DOHH2 (cell line): Measurements from ENCODE around the gene EPG5.
"Not testable (repeated sequence)": the region's sequence is repeated elsewhere in the genome, so short reads cannot be mapped to it uniquely, and the experiment has no call there.

Source experiments
- EZH2phosphoT487 ChIP-seq: fragments of 200-600 bp; sonication (generic); IDR thresholded peaks from 2 replicates; pipeline ENCODE4 v1.6.1; 2017; ENCODE audit warnings: borderline replicate concordance, mild to moderate bottlenecking, antibody characterized with exemption, low read length, moderate library complexity, mixed read lengths
- TF ChIP-seq, protein P1 (sequence below): fragments of 200-600 bp; sonication (generic); IDR thresholded peaks from one replicate; pipeline ENCODE4 v1.5.1; 2014; ENCODE audit warnings: antibody characterized with exemption, mild to moderate bottlenecking, low read depth, low read length; ENCODE audit not compliant: poor library complexity, severe bottlenecking

DNA sequence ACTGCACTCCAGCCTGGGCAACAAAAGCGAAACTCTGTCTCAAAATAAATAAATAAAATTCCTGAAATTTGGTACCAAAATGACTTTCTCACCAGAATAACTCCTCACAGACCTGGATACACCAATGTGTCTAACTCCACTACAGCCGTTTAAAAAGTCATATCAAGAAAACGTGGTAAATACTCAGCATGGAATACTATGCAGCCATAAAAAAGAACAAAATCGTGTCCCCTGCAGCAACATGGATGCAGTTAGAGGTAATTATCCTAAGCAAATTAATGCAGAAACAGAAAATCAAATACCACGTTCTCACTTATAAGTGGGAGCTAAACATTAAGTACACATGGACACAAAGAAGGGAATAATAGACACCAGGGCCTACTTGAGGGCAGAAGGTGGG is 2.2 kb downstream of the EPG5 start:
- TF ChIP-seq, protein P1, sequence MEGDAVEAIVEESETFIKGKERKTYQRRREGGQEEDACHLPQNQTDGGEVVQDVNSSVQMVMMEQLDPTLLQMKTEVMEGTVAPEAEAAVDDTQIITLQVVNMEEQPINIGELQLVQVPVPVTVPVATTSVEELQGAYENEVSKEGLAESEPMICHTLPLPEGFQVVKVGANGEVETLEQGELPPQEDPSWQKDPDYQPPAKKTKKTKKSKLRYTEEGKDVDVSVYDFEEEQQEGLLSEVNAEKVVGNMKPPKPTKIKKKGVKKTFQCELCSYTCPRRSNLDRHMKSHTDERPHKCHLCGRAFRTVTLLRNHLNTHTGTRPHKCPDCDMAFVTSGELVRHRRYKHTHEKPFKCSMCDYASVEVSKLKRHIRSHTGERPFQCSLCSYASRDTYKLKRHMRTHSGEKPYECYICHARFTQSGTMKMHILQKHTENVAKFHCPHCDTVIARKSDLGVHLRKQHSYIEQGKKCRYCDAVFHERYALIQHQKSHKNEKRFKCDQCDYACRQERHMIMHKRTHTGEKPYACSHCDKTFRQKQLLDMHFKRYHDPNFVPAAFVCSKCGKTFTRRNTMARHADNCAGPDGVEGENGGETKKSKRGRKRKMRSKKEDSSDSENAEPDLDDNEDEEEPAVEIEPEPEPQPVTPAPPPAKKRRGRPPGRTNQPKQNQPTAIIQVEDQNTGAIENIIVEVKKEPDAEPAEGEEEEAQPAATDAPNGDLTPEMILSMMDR, result not testable (repeated sequence)
- TF ChIP-seq EZH2phosphoT487, result not testable (repeated sequence)
